HepG2 (cell line): ENCODE data around the gene PTGIS. TPM values are rescaled to one million over a fixed set of nuclear protein-coding genes. Genes with fewer than 3 reads are reported as not detected.

Source experiments
- HNRNPL ChIP-seq: fragments of 200-400 bp; formaldehyde crosslinking; IDR thresholded peaks from 2 replicates; pipeline ENCODE4 v1.6.1; 2017; ENCODE audit warnings: mild to moderate bottlenecking, low read depth, low read length
- KLF13 ChIP-seq: sonication (generic); formaldehyde crosslinking; IDR thresholded peaks from 2 replicates; pipeline ENCODE4 v1.4.0; 2020; ENCODE audit warnings: mild to moderate bottlenecking, missing genetic modification reagents
- THAP9 ChIP-seq: sonication (generic); formaldehyde crosslinking; IDR thresholded peaks from 2 replicates; pipeline ENCODE4; 2020; ENCODE audit warnings: missing genetic modification reagents, mild to moderate bottlenecking, borderline replicate concordance
- ZBTB44 ChIP-seq: sonication (generic); formaldehyde crosslinking; IDR thresholded peaks from 2 replicates; pipeline ENCODE4 v1.4.0; 2020; ENCODE audit warnings: missing genetic modification reagents
- ZFX ChIP-seq: sonication (generic); formaldehyde crosslinking; IDR thresholded peaks from 2 replicates; pipeline ENCODE4 v1.4.0; 2020; ENCODE audit warnings: mild to moderate bottlenecking, low read depth, missing genetic modification reagents, moderate library complexity
- ZNF441 ChIP-seq: sonication (generic); formaldehyde crosslinking; IDR thresholded peaks from 2 replicates; pipeline ENCODE4 v1.7.0; 2021; ENCODE audit warnings: missing genetic modification reagents, borderline replicate concordance
- ZNF629 ChIP-seq: sonication (generic); formaldehyde crosslinking; conservative IDR thresholded peaks from 2 replicates; pipeline ENCODE4 v1.5.0; 2020; ENCODE audit warnings: missing genetic modification reagents
- ZNF687 ChIP-seq: sonication (generic); formaldehyde crosslinking; IDR thresholded peaks from 2 replicates; pipeline ENCODE4 v1.5.1; 2020; ENCODE audit warnings: mild to moderate bottlenecking, missing genetic modification reagents, moderate library complexity
- ZNF703 ChIP-seq: sonication (generic); formaldehyde crosslinking; IDR thresholded peaks from 2 replicates; pipeline ENCODE4 v1.5.1; 2020; ENCODE audit warnings: missing genetic modification reagents, mild to moderate bottlenecking, moderate library complexity, borderline replicate concordance
- polyA plus RNA-seq, 8 experiments: library from polyadenylated mRNA; depleted of rRNA in 3 of 8; stranded (reverse) in 7 of 8; unstranded in 1 of 8; fragments of >200 nt; fragmentation: Illumina TruSeq in 4 of 8; extraction: Trizol in 4 of 8; gene quantifications; 2 replicates each; pipeline versions ENCODE4 v1.2.1 to v1.2.3, GENCODE V29; 2011 to 2016; ENCODE audit warnings: low read depth in 4 of 8, missing spikeins in 1 of 8, mixed read lengths in 1 of 8; ENCODE audit not compliant: insufficient read depth in 1 of 8
- total RNA-seq, 5 experiments: library from RNA; depleted of rRNA; stranded (reverse); fragments of >200 nt; fragmentation: Illumina TruSeq; extraction: Trizol; gene quantifications; 2 replicates each; pipeline ENCODE4 v1.2.3, GENCODE V29; 2016; ENCODE audit warnings: low read depth in 1 of 5
- TF ChIP-seq, protein P1 (sequence below), 2 experiments: sonication (generic) in 1 of 2; formaldehyde crosslinking in 1 of 2; IDR thresholded peaks; 2 replicates each; pipeline versions ENCODE4 v1.5.1 to v1.6.1; 2011 to 2020; ENCODE audit warnings: borderline replicate concordance in 1 of 2, low read depth in 1 of 2, low read length in 1 of 2, mild to moderate bottlenecking in 1 of 2, missing genetic modification reagents in 1 of 2, moderate library complexity in 1 of 2
- TF ChIP-seq, protein P2 (sequence below): sonication (generic); formaldehyde crosslinking; conservative IDR thresholded peaks from 2 replicates; pipeline ENCODE4 v1.5.0; 2020; ENCODE audit warnings: missing genetic modification reagents
- TF ChIP-seq, protein P3 (sequence below): IDR thresholded peaks from 2 replicates; pipeline ENCODE4 v1.6.1; 2016; ENCODE audit warnings: low read depth, borderline replicate concordance

The PTGIS gene
- total and polyA plus RNA-seq, 2 of the 13 experiments (the other 11 are each of a cell fraction or from before 2014, with no cell fraction given): not detected

DNA sequence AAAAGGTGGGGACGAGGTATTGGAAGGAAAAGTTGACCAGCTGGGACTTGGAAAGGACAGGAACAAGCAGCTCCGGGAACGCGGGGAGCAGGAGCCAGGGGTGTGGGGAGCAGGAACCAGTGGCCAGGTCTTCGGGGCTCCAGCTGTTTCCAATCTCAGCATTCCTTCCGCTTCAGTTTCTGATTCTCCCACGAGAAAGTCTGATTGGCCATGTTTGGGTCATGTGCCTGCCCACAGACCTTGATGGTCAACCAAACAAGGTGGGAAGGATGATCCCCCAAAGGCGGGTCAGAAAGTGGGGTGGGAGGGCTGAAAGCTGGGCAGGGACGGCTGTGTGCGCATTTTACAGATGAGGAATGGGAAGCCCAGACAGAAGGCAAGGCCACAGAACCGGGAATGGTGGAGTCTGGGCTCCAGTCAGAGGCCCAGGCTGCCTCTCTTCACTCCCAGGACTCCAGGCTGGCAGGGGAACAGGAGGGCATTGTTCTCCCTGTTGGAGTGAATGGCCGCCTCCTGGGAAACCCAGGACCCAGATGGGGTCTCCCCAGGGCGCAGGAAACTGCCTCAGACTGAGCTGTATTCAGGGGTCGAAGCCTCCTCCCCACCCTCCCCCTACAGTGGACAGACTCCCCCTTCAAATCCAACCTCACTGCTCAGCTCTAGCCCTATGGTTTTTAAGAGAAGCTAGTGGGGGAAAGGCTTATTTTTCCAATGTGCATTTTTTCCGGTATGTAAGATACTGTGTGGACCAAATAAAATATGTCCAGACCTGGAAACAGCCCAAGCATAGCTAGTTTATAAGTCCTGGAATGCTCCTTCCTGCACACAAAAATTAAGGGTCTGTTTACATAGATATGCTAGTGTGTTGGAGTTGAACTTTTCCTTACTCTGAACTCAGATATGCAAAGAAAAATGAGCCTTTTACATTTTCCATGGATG lies 12.2 kb upstream of the PTGIS start (continued):
- peak; percentile 54 for TF ChIP-seq ZNF687 (CRISPR knock-in tag)
- no peak for TF ChIP-seq ZNF703 (CRISPR knock-in tag)
- TF ChIP-seq, protein P1, sequence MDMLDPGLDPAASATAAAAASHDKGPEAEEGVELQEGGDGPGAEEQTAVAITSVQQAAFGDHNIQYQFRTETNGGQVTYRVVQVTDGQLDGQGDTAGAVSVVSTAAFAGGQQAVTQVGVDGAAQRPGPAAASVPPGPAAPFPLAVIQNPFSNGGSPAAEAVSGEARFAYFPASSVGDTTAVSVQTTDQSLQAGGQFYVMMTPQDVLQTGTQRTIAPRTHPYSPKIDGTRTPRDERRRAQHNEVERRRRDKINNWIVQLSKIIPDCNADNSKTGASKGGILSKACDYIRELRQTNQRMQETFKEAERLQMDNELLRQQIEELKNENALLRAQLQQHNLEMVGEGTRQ (IDR thresholded peaks at IDR 0.05; ENCODE audit: low read depth, low read length): peak; percentile 26; the same call in 1 of the 2 replicates
- TF ChIP-seq, protein P1 (CRISPR knock-in tag; IDR thresholded peaks at IDR 0.05; ENCODE audit: borderline replicate concordance): peak; percentile 64; the same call in 1 of the 2 replicates
- TF ChIP-seq ZBTB44 (CRISPR knock-in tag): no peak
- TF ChIP-seq HNRNPL: peak; percentile 45; the same call in 1 of the 2 replicates
- TF ChIP-seq, protein P2, sequence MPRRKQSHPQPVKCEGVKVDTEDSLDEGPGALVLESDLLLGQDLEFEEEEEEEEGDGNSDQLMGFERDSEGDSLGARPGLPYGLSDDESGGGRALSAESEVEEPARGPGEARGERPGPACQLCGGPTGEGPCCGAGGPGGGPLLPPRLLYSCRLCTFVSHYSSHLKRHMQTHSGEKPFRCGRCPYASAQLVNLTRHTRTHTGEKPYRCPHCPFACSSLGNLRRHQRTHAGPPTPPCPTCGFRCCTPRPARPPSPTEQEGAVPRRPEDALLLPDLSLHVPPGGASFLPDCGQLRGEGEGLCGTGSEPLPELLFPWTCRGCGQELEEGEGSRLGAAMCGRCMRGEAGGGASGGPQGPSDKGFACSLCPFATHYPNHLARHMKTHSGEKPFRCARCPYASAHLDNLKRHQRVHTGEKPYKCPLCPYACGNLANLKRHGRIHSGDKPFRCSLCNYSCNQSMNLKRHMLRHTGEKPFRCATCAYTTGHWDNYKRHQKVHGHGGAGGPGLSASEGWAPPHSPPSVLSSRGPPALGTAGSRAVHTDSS: no peak
- 0 out of 2 replicates have a peak, but pooled peaks have one; percentile 29 for TF ChIP-seq ZFX (CRISPR knock-in tag)
- TF ChIP-seq, protein P3, sequence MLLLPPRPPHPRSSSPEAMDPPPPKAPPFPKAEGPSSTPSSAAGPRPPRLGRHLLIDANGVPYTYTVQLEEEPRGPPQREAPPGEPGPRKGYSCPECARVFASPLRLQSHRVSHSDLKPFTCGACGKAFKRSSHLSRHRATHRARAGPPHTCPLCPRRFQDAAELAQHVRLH (CRISPR knock-in tag): no peak; the same call in 1 of the 2 replicates
- no peak for TF ChIP-seq KLF13 (CRISPR knock-in tag)
- TF ChIP-seq THAP9: peak; percentile 43; the same call in 1 of the 2 replicates
- TF ChIP-seq ZNF629 (CRISPR knock-in tag): peak; percentile 59; the same call in 1 of the 2 replicates
- peak; percentile 21; the same call in 1 of the 2 replicates for TF ChIP-seq ZNF441 (CRISPR knock-in tag)
